AG04450 (cell line): ENCODE data around the gene RAB14. TPM values are rescaled to one million over a fixed set of nuclear protein-coding genes. Genes with fewer than 3 reads are reported as not detected.

Experiments used
- CTCF ChIA-PET: fragments of 300-600, 350-600 bp; formaldehyde crosslinking; extraction: SDS; loops from one replicate; lab custom pipeline; 2022; ENCODE audit warnings: antibody characterized with exemption, inconsistent platforms; lab: Charles Lee
- POLR2A ChIA-PET: fragments of 350-600 bp; formaldehyde crosslinking; extraction: SDS; loops from one replicate; lab custom pipeline; 2021; ENCODE audit warnings: antibody characterized with exemption, inconsistent platforms; lab: Yijun Ruan, JAX
- DNase-seq: peaks from one replicate; pipeline ENCODE4 v3.0.0-alpha.2; 2011; ENCODE audit warnings: low read depth, low spot score
- H3K27ac ChIP-seq: one replicate; pipeline ENCODE4 v1.5.1; 2012; ENCODE audit warnings: low read depth, low read length, control low read depth
- H3K27me3 ChIP-seq: one replicate; pipeline ENCODE4 v1.6.0; 2012; ENCODE audit warnings: low read length; ENCODE audit not compliant: control insufficient read depth, insufficient read depth
- H3K4me3 ChIP-seq: 2 replicates; pipeline ENCODE4 v1.5.1; 2011; ENCODE audit warnings: mild to moderate bottlenecking, low read depth, low read length, control low read depth
- H3K9me3 ChIP-seq: 2 replicates; pipeline ENCODE4 v1.5.1; 2012; ENCODE audit warnings: low read length; ENCODE audit not compliant: control insufficient read depth, insufficient read depth
- polyA plus RNA-seq: library from polyadenylated mRNA; depleted of rRNA; stranded (reverse); fragments of >200 nt; gene quantifications from 2 replicates; pipeline ENCODE4 v1.2.3, GENCODE V29; 2011
- TF ChIP-seq, protein P1 (sequence below): IDR thresholded peaks from 2 replicates; pipeline ENCODE4 v1.5.1; 2011; ENCODE audit warnings: low read depth, low read length, control low read depth, inconsistent platforms

The RAB14 gene
- polyA plus RNA-seq, 1 experiment, result 40.3 TPM

DNA sequence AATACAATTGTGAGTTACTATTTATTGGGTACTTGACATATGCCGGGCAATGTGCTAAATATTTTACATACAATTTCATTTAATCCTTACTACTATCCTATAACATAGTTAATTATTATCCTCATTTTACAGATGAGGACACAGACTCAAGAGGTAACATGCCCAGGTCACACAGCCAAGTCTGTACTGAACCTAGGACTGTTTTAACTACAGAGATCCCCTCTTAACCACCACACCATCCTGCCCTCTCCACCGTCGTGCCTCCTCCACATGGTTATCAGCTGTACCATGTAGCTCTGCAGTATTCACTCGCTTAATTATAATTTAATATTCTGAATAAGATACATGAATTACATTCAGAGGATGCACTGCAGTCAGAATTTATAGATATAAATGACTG, 5.3 kb downstream of the RAB14 start:
- CTCF ChIA-PET, result interaction anchor here (0.6 to 1.0 kb wide), 2 partner anchors 304 to 775 kb away, joined by 3 read pairs; partner anchors contain the start of gene GGTA1
- POLR2A ChIA-PET, result no interaction called here

DNA sequence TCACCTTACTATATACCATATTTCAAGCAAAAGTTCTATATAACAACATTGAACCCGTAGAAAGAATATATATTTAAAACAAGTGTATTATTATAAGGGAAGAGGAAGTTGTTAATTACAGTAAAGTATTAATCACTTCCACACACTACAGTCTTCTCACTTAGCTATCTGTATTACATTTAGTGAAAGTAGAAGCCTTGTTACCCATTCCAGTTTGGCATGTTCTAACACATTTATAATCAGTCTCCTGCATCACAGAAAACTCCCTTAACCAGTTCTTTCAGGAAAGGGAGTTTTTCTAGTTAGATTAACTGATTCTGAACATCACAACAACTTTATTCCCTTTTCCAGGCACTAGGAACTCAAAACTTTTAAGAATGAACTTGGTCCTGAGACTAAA, 6.9 kb downstream of the RAB14 start:
- H3K9me3 ChIP-seq, result no peaks in the 10 kb centered on the region
- CTCF ChIA-PET, result interaction anchor here (0.7 kb wide), 1 partner anchor 240 kb away, joined by 3 read pairs; no protein-coding TSS in a partner anchor
- H3K27me3 ChIP-seq, result no peaks in the 10 kb centered on the region
- POLR2A ChIA-PET, result no interaction called here
- no peak overlapping the region for H3K27ac ChIP-seq
- TF ChIP-seq, protein P1, sequence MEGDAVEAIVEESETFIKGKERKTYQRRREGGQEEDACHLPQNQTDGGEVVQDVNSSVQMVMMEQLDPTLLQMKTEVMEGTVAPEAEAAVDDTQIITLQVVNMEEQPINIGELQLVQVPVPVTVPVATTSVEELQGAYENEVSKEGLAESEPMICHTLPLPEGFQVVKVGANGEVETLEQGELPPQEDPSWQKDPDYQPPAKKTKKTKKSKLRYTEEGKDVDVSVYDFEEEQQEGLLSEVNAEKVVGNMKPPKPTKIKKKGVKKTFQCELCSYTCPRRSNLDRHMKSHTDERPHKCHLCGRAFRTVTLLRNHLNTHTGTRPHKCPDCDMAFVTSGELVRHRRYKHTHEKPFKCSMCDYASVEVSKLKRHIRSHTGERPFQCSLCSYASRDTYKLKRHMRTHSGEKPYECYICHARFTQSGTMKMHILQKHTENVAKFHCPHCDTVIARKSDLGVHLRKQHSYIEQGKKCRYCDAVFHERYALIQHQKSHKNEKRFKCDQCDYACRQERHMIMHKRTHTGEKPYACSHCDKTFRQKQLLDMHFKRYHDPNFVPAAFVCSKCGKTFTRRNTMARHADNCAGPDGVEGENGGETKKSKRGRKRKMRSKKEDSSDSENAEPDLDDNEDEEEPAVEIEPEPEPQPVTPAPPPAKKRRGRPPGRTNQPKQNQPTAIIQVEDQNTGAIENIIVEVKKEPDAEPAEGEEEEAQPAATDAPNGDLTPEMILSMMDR, result no peak
- H3K4me3 ChIP-seq, result no peak overlapping the region
- no peak for DNase-seq

More for the DNA sequence above, 5.3 kb downstream of the RAB14 start:
- no peaks in the 10 kb centered on the region for H3K9me3 ChIP-seq
- TF ChIP-seq, protein P1, result no peak
- H3K27ac ChIP-seq, result no peak overlapping the region
- no peak for DNase-seq
- H3K4me3 ChIP-seq, result no peak overlapping the region
- no peaks in the 10 kb centered on the region for H3K27me3 ChIP-seq

DNA sequence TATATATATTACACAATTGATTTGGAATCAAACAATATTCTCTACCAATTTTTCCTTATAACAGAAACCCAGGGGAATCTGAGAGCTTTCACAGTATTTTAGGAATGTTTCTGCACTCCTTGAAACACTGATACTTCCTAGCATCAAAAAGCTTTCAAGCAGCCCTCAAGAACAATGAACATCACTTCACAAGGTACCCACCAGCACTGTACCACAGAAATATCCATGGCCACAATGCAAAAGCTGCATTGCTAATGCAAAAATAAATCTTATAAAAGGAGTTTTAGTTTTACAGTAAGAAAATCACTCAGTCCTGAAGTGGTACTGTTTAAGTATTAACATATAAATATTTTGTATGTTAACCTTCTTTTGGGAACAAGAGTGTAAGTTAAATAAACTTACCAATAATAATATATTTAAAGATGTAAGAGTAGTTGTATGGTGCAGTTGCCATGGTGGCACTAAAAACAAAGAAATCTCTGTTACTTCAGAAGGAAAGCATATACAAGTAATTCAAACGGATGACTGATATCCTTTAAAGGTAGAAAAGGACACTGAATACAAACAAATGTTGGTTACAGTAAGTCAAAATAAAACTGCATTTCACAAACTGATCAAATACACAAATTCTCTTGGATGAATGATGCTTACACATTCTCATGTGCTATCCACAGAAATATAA, 8.6 kb downstream of the RAB14 start:
- H3K27ac ChIP-seq, result no peak overlapping the region
- no peaks in the 10 kb centered on the region for H3K27me3 ChIP-seq
- no peak for DNase-seq
- CTCF ChIA-PET, result interaction anchor here (1.1 kb wide), 1 partner anchor 9 kb away, joined by 5 read pairs; the partner anchor contains the start of gene RAB14
- no peaks in the 10 kb centered on the region for H3K9me3 ChIP-seq
- POLR2A ChIA-PET, result no interaction called here
- TF ChIP-seq, protein P1, result no peak
- no peak overlapping the region for H3K4me3 ChIP-seq

DNA sequence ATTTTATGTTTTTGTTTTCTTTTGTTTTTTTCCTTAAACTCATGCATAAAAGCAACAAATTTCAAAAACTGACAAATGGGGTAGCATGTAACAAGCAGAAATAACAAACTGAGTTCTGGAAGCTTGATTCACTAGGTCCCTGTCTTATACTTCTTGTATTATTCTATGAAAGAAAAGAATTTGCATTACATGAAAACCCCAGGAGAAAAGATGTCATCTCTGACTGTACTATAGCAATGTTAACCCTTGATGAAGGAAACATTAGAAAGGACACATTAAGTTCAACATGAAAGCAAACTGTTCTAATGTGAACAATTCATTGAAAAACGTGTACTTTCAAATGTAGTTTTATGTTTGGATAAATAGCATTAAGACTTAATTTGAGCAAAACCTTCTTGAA, 9.2 kb downstream of the RAB14 start:
- ChIA-PET CTCF (interaction anchor here (1.1 kb wide), 1 partner anchor 9 kb away, joined by 5 read pairs; the partner anchor contains the start of gene RAB14), POLR2A (no interaction called here)
- Histone ChIP-seq H3K27ac (no peak overlapping the region), H3K9me3 (no peaks in the 10 kb centered on the region), H3K4me3 (no peak overlapping the region), H3K27me3 (no peaks in the 10 kb centered on the region)
- DNase-seq, result no peak
- TF ChIP-seq, protein P1, result no peak

DNA sequence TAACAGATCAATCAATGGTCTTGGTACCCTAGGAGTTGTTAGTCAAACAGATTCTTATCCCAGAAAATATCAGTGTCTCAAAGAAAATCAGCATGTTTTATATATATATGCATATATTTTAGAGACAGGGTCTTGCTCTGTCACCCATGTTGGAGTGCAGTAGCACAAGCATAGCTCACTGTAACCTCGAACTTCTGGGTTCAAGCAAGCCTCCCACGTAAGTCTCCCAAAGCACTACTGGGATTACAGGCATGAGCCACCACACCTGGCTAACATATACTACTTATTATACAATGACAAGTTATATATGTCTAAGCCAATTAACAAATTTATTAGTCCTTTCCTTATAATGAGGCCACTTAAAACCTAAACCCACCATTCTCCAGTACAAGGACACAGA, 10.4 kb downstream of the RAB14 start:
- CTCF ChIA-PET, result no interaction called here
- DNase-seq, result no peak
- TF ChIP-seq, protein P1, result no peak
- Histone ChIP-seq H3K4me3 (no peak overlapping the region), H3K27me3 (no peaks in the 10 kb centered on the region), H3K9me3 (no peaks in the 10 kb centered on the region), H3K27ac (no peak overlapping the region)
- POLR2A ChIA-PET, result no interaction called here
